ENCODE data around the gene MYO9A. TPM values are rescaled to one million over a fixed set of nuclear protein-coding genes. Genes with fewer than 3 reads are reported as not detected.

MYO9A gene
- total RNA-seq = 44.8 and 55.9 TPM in 2 replicates

GRCh38 chr15:72118017-72118978 is at the start of gene MYO9A, which contains the start of gene SENP8:
TSS of gene MYO9A (minus strand) at chr15:72118150. CDS start at chr15:72046563, 71,587 bp downstream.
TSS of gene SENP8 (plus strand) at chr15:72118403. CDS start at chr15:72139624, 21,221 bp downstream.

GRCh38 chr15:71810256-71811035 is 307.5 kb downstream of the MYO9A start, which contains the start of gene NR2E3:
TSS of gene NR2E3 (plus strand) at chr15:71810554. CDS start at chr15:71810744, 190 bp downstream.

Other genes starting within 250 kb of the MYO9A start
- gene SENP8, start 253 bp upstream of the MYO9A start, total RNA-seq = 2.5 and 2.7 TPM in 2 replicates
- 0.33 and 0.50 TPM in 2 replicates for gene GRAMD2A, start 79.6 kb upstream of the MYO9A start, total RNA-seq
- gene PKM, start 113.0 kb upstream of the MYO9A start, total RNA-seq = 1,950 and 2,315 TPM in 2 replicates
- 16.3 and 17.4 TPM in 2 replicates for gene PARP6, start 154.4 kb upstream of the MYO9A start, total RNA-seq
- gene CELF6, start 202.0 kb upstream of the MYO9A start, total RNA-seq = 0.11 and 0.37 TPM in 2 replicates